HG03039 (cell line): ENCODE results near the gene THAP2.
"Not testable (repeated sequence)": the region's sequence is repeated elsewhere in the genome, so short reads cannot be mapped to it uniquely, and the experiment has no call there.

Experiments used
- ATAC-seq: cut with Tn5 transposase; IDR thresholded peaks from one replicate; pipeline ENCODE4 v1.9.1; 2021; ENCODE audit warnings: mild to moderate bottlenecking, moderate library complexity; ENCODE audit not compliant: unreplicated experiment

THAP2 gene

DNA sequence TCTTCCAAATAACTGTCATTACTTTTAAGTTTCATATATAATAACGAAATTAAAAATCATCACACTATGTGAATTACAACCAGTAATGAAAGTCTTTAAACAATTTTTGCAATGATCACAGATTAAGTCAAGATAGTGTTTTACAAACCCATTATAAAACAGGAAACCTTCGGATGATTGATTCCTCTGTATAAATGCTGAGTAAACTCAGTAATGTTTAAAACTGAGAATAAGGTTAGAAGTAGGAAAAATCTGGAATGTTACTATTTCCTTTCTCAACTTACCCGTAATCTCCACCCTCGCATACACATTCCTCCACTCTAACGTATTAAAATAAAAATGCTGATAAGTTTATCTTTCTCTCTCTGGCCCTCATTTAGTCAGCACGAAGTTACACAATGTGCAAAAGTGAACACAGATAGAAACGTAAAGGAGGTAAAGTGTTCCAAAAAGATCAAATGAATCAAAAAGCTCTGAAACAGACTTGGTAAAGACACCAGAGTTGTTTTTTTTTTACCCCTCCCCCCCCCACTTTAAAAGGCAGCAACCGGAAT lies 2.0 kb upstream of the THAP2 start:
- no peak for ATAC-seq

DNA sequence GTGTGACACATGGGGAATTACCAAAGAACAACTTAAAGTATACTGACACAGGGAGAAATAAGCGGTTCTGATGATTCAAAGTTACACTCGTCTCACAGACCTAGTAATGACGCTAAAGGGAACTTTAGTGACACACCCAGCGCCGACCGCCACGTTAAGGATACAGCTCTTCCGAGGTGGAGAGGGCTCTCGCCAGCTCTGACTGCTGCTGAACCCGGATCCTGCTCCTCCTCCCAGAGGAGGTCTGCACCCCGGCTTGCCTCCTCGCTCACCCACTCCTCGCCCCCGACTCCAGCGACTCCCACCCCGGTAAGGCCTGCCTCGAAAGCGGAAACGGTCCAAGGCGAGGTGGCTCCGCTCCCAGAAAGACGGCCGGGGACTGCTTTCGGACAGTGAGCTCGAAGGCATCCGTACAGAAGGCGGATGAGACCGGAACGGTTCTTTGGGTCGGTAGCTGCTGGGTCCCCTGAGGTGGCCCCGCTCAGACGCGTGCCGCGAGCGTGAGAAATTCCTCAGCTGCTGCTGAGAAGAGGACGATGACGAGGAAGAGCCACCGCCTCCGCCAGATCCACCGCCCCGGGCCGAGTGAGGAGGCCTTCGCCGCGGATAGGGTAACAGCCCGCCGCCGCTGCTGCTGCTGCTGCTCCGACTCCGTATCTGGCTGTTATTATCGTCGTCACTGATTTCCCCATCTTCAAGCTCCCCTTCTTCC lies 1.1 kb upstream of the THAP2 start:
- peak; percentile 25 for ATAC-seq

- ATAC-seq, result no peak
Measured at GRCh38 chr12:71664411-71665089, 449 bp downstream of the THAP2 start.

- ATAC-seq, result no peak
Measured at GRCh38 chr12:71665090-71665463, 976 bp downstream of the THAP2 start.

- no peak for ATAC-seq
Measured at GRCh38 chr12:71666259-71666658, 2.2 kb downstream of the THAP2 start.

DNA sequence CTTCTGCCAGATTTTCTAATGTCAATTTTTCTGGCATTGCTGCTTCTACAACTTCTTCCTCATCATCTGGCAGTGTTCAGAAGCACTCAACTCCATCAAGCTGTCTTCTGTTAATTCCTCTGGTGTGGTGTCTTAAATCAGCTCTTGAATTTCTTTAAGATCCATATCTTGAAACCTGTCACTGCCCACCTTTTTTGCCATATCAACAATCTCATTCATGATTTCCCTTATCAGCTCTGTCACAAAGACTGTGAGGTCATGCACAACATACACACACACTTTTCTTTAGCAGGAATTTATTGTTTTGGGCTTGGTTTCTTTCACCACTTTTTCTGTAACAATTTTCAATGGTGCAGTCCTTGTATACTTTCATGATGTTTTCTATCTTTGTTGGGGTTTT lies 7.2 kb downstream of the THAP2 start:
- no peak for ATAC-seq

GRCh38 chr12:71671816-71672215 lies 7.7 kb downstream of the THAP2 start:
- ATAC-seq, result no peak

GRCh38 chr12:71682466-71682865 lies 18.4 kb downstream of the THAP2 start:
- ATAC-seq, result no peak

DNA sequence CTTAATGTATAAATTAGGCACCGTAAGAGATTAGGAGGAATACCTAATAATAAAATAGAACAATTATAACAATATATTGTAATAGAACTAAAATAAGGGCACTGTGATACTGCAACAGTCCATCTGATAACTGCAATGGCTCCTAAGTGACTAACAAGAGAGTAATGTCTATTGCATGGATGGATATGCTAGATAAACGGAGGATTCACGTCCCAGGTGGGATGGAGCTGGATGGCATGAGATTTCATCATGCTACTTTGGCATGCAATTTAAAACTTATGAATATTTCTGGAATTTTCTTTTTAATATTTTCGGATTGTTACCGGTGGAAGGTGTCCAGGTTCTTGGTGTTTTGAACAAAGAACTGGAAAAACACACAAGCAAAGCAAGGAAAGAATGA lies 19.5 kb downstream of the THAP2 start:
- ATAC-seq, result no peak

DNA sequence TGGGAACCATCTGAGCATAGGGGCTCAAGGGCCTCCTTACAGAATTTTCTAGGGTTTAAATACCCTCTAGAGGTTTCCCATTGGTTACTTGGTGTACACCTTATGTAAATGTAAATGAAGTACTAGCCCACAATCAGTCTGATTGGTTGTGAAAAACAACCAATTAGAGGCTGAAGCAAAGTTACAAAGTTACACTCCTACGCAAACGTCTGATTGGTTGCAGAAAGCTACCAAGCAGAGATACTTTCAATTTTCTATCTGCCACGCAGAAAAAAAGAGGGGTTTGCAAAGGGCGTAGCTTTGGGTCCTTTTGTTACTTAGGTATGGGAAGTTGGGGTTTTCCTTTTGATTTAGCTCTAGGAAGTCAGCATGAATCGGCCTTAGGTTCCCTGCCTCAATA lies 20.0 kb downstream of the THAP2 start:
- ATAC-seq, result no peak

DNA sequence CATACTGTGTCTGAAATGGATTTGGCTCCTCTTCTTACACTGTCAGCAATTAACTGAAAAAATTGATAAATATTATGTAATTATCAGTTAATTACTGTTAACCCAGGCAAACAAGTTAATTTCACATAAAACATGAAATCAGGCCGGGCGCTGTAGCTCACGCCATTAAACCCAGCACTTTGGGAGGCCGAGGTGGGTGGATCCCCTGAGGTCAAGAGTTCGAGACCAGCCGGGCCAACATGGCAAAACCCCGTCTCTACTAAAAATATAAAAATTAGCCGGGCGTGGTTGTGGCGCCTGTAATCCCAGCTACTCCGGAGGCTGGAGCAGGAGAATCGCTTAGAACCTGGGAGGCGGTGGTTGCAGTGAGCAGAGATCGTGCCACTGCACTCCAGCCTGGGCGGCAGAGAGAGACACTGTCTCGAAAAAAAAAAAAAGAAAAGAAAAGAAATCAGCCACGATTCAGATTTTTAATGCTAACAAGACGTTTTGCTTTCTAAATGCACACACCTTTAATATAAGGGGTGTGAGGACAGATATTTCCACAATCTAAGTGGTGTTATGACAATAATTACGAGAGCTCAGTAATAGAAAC lies 21.3 kb downstream of the THAP2 start:
- ATAC-seq, result no peak

GRCh38 chr12:71685914-71686657 lies 22.0 kb downstream of the THAP2 start, which contains the start of gene TMEM19:
Gene TMEM19, plus strand, starts transcription at chr12:71686082. Its CDS starts 599 bp downstream, at chr12:71686681.
- ATAC-seq, result peak; percentile 81

GRCh38 chr12:71686658-71687025 lies 22.5 kb downstream of the THAP2 start:
- ATAC-seq, result no peak

DNA sequence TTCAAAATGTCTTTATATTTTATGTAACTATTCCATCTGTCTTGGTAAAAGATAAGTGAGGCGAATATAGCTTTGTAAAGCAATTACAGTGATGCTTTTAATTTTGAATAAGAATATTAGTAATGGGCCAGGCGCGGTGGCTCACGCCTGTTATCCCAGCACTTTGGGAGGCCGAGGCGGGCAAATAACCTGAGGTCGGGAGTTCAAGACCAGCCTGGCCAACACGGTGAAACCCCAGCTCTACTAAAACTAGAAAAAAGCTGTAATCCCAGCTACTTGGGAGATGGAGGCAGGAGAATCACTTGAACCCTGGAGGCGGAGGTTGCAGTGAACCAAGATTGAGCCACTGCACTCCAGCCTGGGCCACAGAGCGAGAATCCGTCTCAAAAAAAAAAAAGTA lies 23.1 kb downstream of the THAP2 start:
- not testable (repeated sequence) for ATAC-seq

DNA sequence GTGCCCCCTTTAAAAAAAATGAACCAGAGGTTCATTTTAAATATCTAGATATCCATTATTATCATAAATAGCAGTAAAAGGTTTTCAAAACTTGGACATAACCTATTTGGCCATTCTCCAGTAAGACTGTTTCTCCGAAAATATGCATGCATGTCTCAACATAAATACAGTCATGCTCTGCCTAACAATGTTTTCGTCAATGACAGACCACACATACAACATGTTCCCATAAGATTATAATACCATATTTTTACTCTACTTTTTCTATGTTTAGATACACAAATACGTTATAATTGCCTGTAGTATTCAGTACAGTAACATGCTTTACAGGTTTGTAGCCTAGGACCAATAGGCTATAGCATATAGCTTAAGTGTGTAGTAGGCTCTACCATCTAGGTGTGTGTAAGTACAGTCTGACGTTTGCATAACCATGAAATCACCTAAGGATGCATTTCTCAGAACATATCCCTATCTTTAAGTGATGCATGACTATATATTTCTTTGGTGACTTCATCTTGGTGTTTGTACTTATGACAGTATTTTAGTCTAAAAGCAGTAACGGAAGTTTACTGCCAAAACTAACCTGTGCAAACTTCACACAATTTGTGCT lies 25.0 kb downstream of the THAP2 start:
- no peak for ATAC-seq

DNA sequence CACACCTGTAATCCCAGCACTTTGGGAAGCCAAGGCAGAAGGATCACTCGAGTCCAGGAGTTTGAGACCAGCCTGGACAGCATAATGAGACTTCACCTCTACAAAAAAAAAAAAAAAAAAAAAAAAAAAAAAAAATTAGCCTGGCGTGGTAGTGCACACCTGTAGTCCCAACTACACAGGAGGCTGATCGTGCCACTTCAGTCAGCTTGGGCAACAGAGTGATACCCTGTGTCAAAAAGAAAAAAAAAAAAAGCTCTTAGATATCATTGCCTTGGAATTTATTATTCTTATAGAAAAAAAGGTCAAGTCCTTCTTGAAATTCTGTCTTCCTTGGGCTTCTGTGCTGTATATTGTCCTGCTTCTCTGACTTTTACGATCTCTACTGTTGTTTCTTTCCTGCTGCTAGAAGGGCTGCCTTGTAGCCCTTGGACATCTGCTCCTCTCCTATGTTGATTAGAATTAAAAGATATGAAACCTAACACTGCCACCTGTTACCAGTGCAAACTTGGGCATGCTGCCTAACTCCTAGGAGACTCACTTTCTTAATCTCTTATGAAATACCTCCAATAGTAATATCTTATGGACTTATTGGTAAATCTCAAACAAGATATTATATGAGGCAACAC lies 27.5 kb downstream of the THAP2 start:
- no peak for ATAC-seq

DNA sequence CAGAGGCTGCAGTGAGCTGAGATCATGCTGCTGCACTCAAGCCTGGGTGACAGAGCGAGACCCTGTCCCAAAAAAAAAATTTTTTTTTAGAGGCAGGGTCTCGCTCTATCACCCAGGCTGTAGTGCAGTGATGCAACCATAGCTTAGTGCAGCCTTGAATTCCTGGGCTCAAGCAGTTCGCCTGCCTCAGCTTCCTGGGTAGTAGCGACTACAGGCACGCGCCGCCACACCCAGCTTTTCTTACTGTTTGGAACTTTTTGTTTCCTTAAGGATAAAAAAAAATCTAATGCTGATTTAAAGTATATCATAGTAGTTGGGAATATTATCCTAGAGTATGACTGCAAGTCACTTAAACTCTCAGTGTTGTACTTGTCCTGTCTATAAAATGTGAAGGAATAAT lies 29.0 kb downstream of the THAP2 start:
- no peak for ATAC-seq

DNA sequence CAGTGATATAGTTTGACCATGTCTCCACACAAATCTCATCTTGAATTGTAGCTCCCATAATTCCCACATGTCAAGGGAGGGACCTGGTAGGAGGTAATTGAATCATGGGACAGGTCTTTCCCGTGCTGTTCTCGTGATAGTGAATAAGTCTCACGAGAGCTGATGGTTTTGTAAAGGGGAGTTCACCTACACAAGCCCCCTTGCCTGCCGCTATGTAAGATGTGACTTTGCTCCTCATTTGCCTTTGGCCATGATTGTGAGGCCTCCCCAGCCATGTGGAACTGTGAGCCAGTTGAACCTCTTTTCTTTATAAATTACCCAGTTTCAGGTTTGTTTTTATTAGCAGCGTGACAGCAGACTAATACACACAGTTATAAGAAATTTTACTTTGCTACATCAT lies 29.6 kb downstream of the THAP2 start:
- peak; percentile 9 for ATAC-seq

DNA sequence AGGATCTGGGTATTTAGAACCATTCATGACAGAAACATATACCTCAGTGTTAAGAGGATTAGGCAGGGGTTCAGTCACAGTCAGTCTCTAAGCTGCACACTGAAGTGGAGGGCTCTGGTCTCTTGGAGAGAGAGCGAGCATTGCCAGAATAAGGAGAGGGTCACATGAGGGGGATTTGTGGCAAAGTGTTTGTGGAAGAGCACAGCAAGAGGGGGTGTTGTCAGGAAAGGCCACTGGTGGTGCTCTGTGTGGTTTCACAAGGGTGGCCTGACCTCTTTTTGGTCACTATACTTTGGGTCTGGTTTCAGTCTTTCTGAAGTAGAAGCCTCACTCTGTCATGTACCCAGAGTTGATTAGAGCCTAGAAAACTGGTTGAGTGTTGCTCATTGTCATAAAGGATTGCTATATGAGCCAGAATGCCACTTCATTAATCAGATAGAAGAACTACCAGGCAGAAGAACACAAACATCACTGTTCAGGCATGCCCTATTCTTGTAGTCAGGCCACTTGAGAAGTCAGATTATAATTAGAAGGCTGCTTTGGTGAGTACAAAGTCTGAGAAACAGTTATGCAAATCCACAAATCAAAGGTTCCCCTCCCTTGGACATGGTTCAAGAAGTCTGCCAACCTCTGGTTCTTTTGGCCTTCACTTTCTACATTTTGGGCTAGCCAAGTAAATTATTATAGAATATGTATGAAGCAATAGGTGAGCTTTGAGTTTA lies 30.2 kb downstream of the THAP2 start:
- peak; percentile 84 for ATAC-seq

- ATAC-seq, result no peak
Measured at GRCh38 chr12:71695782-71696181, 31.7 kb downstream of the THAP2 start.
